GM10266 (cell line): ENCODE measurements around the gene ZNF286A.
"Not testable (repeated sequence)": the region's sequence is repeated elsewhere in the genome, so short reads cannot be mapped to it uniquely, and the experiment has no call there.

Source experiments
- DNase-seq: peaks from one replicate; pipeline ENCODE4 v3.0.0; 2012; ENCODE audit errors: extremely low spot score
- TF ChIP-seq, protein P1 (sequence below): IDR thresholded peaks from 2 replicates; pipeline ENCODE4 v1.5.1; 2012; ENCODE audit warnings: mild to moderate bottlenecking, low read depth; ENCODE audit not compliant: control insufficient read depth, insufficient read depth; ENCODE audit errors: missing control alignments

ZNF286A gene

DNA sequence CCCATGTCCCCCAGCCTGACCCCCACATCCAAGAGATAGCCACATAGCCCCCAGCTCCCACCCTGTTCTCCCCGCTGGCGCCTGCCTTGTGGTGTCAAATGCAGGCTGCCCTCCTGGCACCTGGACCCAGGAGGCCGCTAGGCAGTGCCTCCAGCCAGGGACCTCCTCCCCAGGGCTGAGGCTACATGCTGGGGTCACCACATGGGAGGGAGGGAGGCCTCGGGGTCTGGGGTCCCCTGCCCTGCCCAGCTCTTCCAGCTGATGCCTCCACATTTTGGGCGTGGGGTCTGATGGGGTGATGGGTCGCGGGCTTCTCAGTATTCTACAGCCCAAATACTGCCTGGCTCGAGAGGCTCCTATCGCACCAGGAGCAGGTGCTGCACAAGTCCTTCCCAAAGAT lies 42.1 kb downstream of the ZNF286A start:
- TF ChIP-seq, protein P1, sequence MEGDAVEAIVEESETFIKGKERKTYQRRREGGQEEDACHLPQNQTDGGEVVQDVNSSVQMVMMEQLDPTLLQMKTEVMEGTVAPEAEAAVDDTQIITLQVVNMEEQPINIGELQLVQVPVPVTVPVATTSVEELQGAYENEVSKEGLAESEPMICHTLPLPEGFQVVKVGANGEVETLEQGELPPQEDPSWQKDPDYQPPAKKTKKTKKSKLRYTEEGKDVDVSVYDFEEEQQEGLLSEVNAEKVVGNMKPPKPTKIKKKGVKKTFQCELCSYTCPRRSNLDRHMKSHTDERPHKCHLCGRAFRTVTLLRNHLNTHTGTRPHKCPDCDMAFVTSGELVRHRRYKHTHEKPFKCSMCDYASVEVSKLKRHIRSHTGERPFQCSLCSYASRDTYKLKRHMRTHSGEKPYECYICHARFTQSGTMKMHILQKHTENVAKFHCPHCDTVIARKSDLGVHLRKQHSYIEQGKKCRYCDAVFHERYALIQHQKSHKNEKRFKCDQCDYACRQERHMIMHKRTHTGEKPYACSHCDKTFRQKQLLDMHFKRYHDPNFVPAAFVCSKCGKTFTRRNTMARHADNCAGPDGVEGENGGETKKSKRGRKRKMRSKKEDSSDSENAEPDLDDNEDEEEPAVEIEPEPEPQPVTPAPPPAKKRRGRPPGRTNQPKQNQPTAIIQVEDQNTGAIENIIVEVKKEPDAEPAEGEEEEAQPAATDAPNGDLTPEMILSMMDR = no peak
- no peak for DNase-seq

DNA sequence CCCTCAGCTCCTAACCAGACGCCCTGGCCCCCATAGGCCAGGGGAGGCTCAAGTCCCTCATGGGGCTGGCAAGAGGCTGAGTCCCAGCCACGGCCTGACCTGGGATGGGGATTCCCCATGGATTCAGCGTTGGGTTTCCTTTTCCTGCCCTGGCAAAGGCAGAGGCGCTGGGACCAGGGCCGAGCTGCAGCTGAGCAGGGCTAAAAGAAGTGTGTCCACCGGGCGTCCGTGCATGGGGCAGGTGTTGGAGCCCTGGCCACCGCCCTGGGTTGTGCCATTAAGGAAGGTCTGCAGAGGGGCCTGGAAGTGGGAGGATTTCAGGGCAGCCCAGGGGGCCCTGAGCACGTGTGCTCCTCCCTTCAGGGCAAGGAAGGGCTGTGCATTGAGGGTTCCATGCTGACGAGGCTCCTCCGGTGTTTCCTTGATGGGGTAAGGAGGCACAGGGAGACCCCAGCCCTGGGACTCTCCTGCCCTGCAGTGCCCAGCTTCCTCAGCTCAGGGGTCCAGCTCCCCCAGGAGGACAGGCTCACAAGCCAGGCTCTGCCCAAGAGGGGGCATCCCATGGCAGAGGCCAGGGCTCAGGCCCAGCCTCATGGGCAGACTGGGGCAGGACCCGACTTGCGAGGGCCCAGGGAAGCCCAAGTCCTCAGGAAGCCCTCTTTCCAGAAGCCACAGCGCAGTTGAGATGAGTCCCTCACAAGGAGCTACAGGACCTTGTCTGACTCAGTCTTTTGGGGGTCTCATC lies 42.7 kb downstream of the ZNF286A start:
- TF ChIP-seq, protein P1 = no peak

DNA sequence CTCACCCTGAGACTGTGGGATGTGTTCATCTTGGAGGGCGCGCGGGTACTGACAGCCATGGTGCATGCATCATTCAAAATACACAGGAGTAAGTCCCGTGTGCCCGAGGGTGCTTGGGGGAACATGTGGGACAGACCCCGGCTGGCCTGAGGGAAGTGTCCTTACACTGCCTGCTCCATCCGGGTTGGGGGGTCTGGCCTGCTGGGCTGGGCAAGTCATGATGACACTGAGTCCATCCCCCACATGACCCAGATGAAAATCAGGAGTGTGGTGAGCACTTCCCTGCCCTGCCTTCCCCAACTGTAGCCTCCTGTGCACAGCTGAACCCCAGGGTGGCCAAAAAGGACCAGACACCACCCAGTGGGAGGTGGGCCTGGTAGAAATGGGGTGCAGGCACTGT lies 43.4 kb downstream of the ZNF286A start:
- no peak for DNase-seq
- TF ChIP-seq, protein P1 = no peak

More for the DNA sequence above, 42.7 kb downstream of the ZNF286A start:
- DNase-seq = no peak

DNA sequence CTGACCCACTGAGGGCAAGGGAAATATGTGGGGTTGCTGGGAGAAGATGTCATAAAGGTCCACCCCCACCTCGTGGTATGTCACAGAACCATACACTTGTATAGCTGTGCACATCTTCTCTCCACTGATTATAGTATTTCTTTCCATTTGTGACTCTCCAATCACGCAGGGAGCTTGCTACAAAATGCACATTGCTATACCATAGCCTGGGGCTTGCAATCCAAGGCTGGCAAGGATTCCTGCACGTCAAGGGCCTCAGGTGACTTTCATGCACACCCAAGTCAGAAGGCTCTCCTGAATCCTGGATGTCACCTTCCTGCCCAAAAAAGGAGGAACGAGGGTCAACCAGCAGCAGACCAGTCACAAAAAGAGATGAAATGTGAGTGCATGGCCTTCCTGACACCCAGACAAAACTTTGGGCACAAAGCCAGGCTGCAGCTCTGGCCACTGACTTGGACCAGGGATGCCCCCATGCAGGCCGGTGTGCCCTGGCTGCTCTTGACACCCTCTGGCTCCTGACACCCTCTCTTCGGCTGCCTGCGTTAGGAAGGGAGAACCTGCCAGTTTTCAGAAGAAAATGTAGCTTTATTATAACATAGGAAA lies 44.6 kb downstream of the ZNF286A start:
- DNase-seq = no peak
- TF ChIP-seq, protein P1 = no peak

DNA sequence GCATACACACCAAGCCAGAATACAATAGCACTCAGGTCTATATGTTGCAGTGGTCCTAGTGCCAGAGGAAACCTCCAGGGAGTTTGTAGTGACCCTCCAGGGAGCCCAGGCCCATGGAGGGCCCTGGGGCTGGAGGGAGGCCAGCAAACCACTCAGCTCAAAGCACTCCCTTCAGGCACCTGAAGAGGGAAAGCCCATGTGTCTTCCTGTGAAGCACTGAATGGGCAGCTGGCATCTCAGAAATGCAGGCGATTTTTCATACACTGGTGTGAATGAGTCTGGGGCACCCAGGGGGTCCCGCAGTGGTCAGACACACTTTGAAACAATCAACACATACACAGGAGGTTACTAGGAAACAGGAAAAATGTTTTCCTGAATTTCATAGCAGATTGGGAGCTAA lies 45.3 kb downstream of the ZNF286A start:
- no peak for DNase-seq
- TF ChIP-seq, protein P1 = no peak

DNA sequence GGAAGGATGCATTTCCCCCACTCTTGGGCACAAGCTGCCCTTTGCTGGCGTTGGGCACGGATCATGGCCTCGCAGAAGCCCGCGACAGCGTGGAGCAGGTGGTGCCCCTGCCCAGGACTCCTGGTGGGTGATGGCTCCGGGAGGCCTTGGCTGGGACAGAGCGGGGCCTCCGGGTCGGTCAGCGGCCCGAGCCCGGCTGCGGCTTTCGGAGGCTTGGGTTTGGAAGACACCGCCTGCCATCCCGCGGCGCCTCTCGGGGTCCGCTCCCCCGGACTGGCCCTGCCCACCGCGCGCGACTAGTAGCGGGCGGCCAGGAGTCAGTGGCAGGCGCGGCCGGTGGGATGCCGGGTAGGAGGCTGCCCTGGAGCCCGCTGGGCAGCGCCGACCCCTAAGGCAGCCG lies 49.9 kb downstream of the ZNF286A start:
- not testable (repeated sequence) for DNase-seq

DNA sequence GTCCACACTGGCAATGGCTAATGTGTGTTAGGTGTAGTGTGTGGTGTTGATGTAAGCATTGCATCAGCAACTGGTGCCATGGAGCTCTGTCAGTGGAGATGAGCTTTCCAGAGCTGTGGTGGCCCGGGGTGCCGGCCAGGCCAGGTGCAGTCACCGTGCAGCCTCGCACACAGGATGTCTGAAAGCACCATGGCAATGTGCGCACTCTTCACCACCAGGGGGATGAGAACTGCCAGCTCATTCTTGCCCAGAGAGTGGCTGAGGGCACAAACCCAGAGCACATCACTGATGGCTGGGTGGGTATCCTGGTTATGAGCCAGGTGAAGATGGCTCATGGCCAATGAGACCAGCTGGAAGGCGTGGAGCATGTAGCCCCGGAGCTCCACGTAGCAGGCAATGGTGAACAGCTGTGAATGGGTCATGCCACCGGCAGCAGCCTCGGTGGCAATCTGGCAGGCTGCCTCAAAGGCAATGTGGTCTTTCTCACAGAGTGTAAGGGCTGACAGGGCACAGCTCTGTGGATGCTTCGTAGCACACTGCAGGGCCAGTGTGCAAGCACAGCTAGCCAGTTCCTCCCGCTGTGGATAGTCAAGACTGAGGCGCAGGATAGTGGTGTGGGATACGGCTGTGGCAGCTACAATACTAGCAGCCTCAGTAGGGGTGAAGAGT lies 69.4 kb downstream of the ZNF286A start:
- not testable (repeated sequence) for DNase-seq
